NOMO-1 treated with DMSO at 0.1 percent for 48 hours (cell line): ENCODE measurements around the gene FCHSD1.

Experiments
- DNase-seq: peaks from one replicate; lab custom pipeline; 2025; ENCODE audit not compliant: unreplicated experiment; lab: John Stamatoyannopoulos, UW

FCHSD1 gene

DNA sequence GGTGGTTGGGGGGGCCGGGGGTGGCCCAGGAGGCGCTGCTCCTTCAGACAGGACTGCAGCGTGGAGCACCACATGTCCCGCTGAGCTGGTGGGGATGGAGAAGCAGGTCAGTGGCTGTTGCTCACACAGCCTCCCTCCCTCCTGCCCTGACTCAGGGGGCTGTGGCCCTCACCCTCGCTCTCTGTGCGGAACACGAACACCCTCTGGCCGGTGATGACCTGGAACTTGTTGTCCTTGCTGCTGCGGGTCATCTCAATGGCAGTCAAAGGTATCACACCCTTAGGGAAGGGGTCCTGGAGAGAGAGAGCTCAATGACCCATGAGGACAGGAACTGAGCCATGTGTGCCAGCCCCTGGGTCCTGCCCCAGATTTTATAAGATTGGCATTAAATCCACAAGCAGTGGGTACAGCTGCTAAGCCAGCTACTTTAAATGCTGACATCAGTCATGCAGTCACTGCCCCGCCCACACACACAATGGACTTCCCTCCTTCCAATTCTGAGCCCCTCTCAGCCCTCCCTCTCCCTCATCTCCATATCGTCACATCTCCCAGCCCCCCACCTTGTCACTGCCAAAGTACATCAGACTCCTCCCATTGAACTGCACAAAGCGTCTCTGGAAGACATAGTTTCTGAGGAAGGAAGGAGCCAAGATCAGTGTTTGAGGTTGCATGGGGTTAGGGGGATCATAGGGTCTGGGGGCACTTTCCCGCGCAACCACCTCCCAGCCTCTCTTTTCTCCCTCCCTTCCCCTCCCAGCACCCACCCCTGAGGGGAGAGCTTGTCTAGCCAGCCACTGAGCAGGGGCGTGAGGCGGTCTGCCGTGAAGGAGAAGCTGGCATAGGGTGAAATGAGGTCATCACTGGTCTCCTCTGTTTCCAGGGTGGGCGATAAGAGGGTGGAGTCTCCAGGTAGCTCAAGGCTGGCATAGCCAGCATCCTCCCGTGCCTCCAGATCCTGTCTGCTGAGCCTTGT lies 21.9 kb upstream of the FCHSD1 start:
- no peak for DNase-seq

DNA sequence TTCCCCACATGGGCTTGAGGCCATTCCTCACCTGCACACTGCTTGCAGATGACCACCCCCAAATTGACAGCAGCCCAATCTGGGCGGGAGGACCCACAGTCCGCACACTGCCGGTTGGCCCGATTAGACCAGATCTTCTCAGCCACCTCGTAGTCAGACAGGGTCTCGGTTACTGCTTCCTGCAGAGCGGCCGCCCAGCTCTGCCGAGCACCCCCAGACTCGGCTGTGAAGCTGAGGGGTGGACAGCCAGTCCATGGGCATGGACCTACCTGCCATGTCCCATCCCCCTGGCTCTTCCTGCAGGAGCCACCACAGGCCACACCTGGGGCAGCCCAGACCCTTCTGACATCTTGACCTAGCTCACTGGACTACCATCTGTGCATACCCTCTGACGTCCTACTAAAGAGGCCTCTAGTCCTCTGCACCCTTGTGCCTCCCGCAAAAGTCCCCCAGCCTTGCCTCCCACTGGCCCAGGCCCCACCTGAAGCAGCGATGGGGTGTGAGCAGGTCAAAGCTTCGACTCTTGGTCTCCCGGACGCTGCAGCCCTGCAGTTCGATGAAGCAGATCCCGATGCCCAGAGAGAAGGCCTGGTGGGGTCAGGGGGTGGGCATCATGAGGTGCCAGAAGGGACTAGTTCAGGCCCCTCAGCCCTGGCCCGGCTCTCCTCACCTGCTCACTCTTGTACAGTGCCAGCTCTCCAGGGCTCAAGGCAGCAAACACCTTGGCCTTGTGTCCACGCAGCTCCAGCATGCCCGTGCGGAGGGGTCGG lies 21.0 kb upstream of the FCHSD1 start:
- DNase-seq = no peak

DNA sequence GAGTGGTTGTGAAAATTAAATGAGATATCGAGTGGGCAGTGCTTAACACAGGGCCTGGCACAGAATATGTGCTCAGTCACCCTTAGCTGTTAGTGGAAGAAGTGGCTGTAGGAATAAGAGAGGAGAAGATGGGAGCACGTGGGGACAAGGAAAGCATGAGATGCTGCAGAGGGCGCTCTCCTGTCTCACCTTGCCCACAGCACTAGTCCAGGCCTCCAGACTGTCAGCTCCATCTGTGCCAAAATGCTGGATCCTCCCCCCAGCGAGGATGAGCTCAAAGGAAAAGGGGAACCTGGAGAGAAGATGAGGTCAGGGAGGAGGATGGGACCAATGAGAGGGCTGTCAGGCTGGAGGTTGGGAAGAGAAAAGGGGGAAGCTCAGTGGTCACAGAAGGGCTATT lies 18.3 kb upstream of the FCHSD1 start:
- no peak for DNase-seq

DNA sequence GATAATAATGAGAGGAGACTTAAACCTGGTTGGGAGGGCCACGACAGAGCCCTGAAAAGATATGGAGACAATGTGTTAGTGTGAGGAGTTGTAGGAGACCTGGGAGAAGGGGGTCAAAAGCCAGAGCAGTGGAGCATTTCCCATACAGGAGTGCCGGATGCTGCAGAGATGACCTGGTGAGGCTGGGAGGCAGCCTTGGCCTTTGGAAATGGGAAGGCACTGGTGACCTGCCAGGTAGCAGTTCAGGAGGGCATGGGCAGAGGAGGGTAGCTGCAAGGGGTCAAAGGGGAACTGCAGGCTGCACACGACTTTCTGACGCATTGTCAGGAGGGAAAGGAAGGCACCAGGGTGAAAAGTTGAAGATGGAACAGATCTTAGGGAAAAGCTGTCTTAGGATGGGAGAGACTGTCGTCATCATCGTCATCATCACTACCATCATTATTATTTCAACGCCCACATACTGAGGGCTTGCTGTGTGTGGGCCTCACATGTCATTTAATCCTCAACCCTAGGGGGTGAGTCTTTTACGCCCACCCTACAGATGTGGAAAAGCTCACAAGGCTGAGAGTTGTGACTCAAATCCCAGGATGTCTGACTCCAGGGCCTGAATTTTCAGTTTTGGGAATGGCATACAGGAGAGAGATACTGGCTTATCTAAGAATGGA lies 17.5 kb upstream of the FCHSD1 start:
- DNase-seq = no peak

DNA sequence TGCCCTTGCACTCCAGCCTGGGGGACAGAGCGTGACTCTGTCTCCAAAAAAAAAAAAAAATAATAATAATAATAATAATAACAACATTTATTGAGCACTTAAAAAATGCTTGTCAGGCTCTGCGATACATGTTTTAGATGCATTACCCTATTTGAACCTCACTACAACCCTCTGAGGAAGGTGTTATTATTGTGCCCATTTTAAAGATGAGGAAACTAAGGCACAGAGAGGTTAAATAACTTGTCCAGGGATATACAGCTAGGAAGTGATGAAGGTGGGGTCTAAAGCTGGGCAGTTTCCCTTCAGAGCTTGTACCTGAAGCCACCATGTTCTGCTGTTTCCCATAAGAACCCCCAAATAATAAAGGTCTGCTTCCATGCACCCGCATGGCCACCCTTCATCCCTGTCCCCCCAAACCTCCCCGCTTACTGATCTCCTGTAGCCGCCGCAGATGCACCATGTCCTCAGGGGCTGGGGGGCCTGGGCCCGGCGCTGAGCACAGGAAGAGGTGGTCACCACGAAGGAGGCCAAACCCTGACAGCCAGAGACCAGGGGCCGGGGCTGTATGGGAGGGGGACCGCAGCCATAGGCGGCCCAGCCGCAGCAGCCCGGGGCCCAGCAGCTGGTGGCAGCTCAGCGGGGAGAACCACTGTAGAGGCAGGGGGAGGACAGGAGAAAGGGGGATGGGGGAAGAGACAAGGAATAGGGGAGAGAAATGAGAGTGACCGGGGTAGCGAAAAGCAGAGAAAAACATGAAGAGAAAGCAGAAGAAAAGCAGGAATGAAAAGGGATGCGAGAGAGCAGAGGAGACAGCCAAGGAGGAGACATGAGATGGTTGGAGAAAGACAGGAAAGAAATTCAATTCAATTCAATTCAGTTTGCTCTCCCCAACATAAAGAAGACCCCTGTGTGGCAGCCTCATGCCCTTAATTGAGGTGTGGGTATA lies 15.1 kb upstream of the FCHSD1 start:
- no peak for DNase-seq

DNA sequence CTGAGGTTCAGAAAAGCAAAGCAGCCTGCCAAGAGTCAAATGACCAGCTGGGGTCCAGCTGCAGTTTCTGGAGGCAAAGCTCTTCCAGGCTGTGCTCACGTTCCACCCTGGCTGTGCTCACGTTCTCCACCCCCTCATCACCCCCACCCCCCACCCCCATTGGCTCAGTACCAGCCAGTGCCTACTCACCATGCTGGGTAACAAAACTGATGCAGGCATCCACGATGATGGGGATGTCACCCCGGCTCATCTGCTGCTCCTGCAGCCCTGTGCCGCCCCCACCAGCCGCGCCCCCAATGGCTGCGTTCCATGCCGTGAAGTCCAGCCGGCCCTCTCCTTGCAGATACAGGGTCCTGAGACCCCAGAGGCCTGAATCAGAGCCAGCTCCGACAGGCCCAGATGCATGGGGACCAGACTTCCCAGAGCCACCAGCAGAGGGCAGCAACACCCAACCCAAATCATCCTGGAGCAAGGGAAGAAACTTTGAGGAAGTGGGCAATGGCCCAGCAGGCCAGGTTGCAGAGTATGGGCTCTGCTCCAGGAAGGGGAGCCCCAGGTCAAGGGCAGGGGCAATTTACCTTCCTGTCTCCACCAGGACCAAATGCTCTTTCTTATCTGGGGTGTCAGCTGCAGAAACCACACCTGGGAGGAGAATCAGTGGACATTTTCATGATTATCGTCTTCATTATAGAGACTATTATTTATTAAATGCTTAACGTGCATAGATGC lies 13.7 kb upstream of the FCHSD1 start:
- DNase-seq = peak; percentile 71

DNA sequence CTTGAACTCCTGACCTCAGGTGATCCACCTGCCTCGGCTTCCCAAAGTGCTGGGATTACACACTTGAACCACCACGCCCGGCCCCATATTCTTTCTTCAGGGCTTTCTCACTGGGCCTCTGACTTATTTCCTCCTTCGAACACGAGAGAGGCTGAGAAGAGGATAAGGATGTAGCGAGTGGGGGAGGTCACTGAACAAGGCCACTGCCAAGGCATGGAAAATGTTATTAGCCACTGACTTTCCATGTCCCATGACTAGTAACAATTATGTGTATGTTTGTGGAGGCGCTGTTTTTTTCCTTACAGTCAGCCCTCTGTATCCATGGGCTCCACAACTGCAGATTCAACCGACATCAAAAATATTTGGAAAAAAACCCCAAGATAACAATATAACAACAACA lies 12.3 kb upstream of the FCHSD1 start:
- no peak for DNase-seq

DNA sequence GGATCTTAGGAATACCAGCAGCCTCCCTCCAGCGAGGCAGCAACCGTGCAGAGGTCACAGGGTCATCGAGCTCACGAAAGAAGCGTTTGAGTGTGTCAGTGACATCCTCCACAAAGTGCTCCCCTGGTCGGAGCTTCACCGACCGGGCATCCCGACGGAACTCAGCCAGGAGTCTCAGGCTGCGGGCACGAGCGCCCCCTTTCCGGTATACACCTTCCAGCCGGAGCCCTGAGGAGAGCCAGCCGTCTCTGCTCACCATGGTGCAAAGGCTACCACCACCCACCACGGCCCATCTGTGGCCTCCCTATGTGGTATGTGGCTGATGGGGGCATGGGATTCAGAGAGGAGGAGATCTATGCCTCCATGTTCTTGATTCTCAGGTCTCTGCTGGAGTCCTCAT lies 10.8 kb upstream of the FCHSD1 start:
- no peak for DNase-seq

DNA sequence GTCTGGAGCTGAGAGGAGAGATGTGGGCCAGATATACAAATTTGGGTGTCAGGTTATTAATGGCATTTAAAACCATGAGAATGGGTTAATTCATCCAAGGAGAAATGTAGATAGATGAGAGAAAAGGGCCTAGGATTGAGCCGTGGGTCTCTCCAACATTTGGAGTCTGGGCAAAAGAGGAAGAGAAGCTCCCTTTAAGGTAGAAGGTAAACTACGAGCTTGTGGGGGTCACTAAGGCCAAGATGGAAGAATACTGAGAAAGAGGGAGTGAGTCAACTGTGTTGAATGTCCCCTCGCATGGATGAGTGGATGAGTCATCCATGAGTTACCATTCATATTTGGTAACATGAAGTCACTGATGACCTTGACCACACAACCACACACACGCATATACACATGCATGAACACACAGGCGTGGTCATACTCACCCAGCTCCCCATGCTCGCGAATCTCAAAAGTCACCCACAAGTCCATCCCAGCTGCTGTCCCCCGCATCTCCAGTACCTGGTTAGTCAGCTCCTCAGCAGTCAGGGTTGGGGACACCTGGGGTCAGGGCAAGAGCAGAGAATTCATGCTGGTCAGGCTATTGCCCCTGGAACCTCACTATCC lies 6.8 kb upstream of the FCHSD1 start:
- DNase-seq = no peak

DNA sequence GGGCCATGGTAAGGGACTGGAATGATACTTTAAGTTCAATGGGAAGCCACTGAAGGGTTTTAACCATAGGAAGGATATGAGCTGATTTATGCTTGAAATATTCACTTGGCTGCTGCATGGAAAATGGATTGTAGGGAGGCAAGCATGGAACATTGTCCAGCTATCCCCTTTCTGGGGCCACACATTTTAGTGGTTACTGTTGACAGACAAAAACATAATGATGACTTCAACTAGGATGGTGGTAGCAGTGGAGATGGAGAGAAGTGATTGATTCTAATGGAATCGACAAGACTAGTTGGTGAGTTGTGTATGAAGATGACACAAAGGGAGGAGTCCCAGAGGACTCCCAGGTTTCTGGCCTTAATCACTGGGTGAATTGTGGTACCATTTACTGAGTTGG lies 6.2 kb upstream of the FCHSD1 start:
- no peak for DNase-seq

DNA sequence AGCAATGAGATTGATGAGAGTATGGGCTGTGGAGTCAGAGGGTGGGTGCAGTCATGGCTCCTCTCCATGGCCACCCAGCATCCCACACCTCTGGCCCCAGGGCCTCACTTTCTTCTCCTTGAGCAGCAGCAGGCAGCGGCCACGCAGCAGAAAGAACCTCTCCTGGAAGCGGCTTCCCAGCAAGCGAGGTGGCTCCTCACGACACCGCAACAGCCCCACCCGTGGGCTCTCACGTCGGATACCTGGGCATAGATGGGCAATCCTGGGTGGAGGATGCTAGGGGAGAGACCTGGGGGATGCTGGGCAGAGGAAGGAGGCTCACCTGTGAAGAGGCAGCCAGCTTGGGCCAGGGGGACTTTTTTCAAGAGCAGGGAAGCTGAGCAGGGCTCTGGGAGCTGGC lies 5.2 kb upstream of the FCHSD1 start:
- no peak for DNase-seq

DNA sequence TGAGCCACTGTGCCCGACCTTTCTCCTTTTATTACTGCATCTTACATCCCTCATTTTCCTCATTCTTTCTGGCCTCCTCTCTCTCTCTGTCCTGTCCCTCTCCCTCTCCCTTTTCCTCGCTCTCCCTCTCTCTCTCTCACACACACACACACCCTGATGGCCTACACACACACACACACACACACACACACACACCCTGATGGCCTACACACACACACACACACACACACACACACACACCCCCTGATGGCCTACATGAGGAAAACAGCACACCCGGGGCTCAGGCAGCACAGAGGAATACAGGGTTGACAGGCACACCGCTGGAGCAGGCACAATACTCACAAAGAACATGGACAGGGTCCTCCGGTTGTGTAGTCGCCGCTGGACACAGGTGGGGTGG lies 3.8 kb upstream of the FCHSD1 start:
- DNase-seq = no peak

DNA sequence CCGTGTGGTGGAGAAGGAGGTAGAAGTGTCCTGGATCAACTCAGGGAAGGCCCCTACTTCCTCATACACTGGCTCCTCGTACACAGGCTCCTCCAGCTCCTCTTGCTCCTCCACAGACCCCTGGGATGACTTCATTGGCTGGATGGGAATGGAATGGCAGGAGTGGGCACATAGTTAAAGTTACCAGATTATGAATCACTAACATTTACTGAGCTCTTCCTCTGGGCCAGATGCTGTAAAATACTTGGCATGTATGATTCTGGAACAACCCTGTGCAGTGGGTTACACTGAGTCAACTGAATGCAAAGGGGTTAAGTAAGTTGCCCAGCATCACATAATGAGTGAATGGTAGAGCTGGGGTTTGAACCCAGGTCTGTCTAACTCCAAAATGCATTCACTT lies 3.1 kb upstream of the FCHSD1 start:
- no peak for DNase-seq

DNA sequence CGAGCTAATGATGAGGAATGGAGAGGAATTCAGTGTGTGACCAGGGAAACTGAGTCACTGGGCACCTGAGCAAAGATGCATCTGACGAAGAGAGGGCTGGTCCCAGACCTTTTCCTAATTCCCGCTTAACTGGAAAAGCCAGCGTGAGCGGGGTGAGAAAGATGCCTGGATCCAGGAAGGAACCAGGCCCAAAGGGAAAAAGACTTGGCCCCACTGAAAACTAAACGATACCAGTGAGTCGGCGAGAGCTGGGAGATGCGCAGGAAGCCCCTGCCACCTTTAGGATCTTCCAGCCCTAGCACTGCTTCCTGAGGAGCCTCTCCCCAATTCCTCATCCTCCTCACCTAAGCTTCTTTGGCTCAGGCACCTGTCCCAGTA lies 499 bp upstream of the FCHSD1 start:
- no peak for DNase-seq

DNA sequence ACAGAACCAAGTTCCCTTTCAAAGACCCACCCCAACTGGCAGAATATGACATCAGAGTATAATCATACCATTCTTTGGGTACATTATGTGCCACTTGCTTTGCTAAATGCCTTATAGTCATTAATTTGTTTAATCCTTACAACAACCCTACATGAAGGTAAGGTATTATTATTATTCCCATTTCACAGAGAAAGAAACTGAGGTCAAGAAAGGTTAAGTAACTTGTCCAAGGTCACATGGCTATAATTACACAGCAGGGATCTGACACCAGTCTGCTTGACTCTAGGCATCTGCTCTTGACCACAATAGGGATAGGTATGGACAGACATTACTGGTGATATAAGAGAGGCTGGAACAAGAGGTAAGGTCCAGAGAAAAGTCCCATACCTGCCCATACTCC lies 1.2 kb downstream of the FCHSD1 start:
- DNase-seq = no peak

DNA sequence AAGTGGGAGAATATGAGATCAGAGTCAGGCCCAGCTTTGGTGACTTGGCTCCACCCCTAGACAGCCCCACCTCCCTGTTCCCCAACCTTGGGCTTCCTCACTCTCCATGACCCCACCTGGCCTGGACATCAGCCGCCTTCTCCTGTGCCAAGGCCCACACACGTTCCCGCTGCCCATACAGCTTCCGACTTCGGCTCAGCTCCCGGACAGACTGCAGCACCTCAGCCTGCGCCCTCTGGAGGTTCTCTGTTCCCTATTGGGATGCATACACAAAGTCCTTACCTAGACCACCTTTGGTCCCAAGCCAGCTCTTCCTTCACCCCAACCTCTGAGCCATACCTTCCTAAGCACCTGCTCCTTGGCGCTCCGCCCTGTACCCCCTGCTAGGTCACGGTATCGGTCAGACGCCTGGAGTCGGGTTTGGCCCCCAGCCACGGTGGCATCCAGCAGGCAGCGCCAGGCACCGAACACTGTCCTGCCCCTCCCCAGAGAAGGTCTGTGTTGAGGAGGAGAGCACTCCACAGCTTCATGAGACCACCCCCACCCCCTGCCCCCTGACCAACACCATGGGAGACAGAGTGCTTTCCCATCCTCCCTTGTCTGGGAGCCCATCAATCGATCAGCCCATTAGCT lies 2.0 kb downstream of the FCHSD1 start:
- no peak for DNase-seq

DNA sequence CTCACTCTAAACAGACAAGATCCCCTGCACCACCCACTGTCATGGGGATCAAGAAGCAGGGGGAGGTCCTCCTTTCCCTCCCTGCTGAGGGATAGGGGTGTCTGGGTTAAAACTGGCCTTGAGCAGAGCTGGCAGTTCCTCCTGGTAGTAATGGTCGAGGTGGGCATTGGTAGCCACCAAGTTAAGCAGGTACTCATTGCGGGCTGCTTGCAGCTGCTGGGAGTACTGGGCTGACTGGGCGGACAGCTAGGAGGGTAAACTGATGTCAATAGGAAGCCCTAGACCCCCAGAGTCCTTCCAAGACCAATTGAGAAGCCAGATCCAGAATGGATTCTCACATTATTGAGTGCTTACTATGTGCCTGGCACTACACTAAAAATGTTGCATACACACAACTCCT lies 3.4 kb downstream of the FCHSD1 start:
- DNase-seq = no peak

DNA sequence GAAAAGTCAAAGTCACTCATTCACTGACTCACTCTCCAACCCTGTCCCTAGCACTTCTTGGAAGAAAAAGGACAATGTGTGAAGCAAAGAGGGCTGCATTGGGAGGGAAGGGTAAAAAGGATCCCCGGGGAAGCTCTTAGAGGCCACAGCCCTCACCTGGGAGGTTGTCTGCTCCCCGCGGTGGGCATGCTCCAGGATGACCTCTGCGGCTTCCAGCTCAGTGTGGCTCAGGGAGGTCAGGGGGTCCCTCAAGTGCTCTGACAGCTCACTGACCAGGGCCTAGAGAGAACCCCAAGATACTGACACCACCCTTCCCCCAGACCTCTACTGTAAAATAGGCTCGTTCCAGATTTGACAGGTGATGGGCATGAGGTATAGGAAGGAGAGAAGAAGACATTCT lies 4.0 kb downstream of the FCHSD1 start:
- DNase-seq = no peak

DNA sequence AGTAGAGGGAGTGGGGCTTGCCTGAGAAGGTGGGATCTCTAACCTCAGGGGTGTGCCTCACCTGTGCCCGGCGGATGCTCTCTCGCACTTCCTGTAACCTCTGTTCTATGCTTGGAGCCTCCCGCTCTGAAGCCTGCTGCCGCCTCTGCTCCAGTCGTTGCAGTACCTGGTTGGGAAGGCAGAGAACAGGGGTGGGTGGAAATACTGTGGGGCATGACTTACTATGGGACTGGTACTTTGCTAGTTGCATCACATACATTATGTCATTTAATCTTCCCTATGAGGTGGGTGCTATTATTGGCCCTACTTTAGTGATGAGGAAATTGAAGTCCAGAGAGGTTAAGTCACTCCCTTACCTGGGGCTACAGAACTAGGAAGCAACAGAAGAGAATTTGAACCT lies 5.2 kb downstream of the FCHSD1 start:
- DNase-seq = no peak
